HG03025 (cell line): Measurements from ENCODE around the gene ABCG1.

Source experiments
- ATAC-seq: cut with Tn5 transposase; IDR thresholded peaks from one replicate; pipeline ENCODE4 v1.9.1; 2021; ENCODE audit warnings: mild to moderate bottlenecking, moderate library complexity; ENCODE audit not compliant: unreplicated experiment, low FRiP score

Gene ABCG1

GRCh38 chr21:42314616-42315295 is 95.8 kb downstream of the ABCG1 start:
- no peak for ATAC-seq

DNA sequence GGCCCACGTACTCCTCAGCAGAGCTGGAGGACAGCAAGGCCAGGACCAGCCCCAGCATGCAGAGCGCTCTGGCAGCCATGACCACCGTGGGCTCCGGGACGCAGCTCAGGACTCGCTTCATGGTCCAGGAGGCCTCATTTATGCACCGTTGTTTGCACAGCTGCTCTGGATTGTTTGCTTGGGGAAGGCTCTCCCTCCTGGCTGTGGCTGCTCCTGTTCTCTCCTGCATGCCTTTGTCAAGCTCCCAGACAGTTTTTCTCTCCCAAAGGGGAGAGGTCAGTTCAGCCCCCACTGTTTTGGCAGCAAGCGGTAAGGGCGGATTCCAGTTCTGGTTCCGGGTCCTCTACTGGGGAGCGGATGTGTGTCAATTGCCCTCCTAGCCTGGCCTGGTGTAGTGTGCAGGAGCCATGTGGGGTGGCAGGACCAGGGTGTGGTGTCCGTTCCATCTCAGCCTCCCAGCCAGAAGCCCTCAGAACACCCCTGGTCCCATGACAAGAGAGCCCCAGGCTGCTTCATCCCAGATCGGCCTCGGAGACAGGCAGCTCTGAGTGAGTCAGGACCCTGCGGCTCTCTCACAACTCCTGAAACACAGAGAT is 96.5 kb downstream of the ABCG1 start, which contains the start of gene TFF3:
Gene TFF3, minus strand, starts transcription at position 114 of the 596 bp plus-strand sequence. Its CDS starts 35 bp downstream, at position 79.
- no peak for ATAC-seq

DNA sequence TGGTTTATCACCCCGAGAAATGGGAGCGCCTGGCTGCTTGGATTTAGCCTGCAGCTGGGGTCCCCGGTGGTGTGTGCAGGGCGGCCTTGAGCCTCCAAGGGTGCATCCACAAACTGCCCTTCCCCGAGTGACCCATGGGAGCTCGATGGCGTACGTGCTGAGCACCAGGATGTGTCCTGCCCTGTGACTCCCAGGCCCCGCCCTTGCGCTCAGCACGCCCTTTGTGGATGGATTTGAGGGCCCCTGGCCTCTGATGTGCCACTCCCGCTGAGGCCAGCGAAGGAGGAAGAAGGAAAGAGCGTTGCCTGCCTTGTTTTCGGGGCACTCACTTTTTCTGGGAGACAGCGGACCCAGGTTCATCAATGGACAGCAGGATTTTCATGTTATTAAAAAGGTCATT is 98.0 kb downstream of the ABCG1 start:
- no peak for ATAC-seq

- no peak for ATAC-seq
Observed at GRCh38 chr21:42317341-42317741, 98.4 kb downstream of the ABCG1 start.

DNA sequence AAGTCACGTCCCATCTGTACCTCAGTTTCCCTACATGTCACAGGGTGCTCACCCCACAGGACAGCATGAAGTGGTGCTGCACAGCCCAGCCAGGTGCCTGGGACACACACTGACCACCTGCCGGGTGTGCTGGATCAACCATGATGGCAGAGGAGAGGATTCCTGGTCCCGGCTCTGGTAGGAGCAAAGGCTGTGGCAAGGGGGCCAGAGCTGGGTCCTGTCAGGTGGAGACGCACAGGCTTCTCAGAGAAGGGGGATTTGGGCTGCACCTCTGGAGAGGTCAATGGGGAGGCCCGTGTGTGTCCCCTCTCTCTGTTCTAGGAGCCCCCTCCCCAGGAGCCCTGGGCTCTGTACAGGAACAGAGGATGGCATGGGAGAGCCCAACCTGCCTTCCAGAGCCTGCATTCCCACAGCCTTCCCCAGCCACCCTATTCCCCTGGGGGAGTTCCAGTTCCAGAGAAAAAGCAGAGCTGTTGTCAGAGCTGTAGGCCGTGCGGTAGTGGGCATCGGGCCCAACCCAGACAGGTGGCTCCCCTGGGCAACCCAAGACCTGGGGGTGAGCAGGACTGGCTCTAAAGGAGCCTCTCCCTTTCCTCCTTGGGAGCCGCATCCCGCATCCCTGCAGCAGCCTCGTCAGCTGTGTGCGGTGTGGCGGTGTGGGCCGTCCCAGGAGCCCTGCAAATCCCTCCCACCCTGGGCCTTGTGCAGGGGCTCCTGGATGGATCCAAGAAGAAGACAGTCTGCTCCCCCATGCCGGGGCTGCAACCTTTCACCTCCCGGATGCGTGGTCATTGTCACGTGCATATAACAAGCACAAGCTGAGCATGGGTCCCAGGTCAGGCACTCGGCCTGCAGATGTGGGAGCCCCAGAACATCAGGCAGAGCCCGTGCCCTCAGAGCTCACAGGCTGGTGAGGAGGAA is 99.1 kb downstream of the ABCG1 start:
- ATAC-seq, result no peak

DNA sequence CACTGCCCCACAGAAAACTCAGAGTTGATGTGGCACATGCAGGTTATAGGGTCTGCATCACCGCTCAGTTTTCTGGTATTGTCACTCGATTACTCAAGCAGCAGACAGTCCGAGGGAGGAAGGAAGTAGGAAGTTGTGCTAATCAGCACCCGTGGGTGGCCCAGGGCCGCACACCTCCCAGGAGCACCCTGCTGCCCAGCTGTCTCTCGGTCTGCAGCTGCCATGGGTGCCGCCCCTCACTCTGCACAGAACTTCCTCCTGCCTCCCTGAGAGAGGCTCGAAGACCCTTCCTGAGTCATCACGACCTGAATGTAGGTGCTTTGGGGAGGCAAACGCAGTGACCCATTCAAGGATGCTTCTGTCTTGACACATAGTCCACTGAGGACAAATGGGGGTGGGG is 100.4 kb downstream of the ABCG1 start:
- no peak for ATAC-seq

GRCh38 chr21:42319851-42320572 is 101.1 kb downstream of the ABCG1 start:
- ATAC-seq, result no peak

GRCh38 chr21:42320791-42321190 is 101.9 kb downstream of the ABCG1 start:
- ATAC-seq, result no peak

DNA sequence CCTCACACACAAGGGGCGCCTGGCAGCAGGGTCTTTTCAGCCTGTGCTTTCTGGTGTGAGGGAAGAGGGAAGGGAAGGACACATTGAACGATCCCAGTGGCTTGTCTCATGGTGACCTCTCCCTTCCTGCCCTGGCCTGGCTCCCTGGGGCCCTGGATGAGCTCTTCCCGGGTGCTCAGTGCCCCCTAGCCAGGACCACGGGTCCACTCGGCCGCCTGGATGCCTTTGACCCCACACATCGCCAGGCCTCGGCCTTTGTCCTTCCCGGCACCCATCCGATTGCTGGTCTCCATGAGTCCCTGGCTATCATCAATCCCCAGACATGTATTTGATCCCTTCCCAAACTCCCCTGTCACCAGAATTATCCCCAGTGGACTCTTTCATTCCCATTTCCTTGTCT is 102.3 kb downstream of the ABCG1 start:
- no peak for ATAC-seq

DNA sequence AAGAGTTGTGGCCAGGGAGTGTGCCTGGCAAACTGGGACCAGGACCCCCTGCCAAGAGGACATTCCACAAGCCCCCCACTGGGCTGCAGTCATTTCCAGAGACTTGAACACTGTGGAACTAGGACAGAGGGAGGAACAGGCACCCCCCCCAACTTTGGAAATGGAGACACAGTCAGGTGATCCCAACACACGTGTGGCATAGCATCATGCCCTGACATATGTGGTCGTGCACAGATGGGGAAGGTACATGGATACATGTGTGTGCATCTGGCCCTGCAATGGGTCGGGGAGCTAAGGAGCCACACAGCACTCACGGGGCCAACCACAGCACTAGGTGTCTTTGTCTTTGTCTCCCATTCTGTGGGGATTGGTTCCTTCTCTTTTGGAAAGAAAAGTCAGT is 102.9 kb downstream of the ABCG1 start:
- ATAC-seq, result no peak

- ATAC-seq, result no peak
Observed at GRCh38 chr21:42324896-42325295, 106.0 kb downstream of the ABCG1 start.

DNA sequence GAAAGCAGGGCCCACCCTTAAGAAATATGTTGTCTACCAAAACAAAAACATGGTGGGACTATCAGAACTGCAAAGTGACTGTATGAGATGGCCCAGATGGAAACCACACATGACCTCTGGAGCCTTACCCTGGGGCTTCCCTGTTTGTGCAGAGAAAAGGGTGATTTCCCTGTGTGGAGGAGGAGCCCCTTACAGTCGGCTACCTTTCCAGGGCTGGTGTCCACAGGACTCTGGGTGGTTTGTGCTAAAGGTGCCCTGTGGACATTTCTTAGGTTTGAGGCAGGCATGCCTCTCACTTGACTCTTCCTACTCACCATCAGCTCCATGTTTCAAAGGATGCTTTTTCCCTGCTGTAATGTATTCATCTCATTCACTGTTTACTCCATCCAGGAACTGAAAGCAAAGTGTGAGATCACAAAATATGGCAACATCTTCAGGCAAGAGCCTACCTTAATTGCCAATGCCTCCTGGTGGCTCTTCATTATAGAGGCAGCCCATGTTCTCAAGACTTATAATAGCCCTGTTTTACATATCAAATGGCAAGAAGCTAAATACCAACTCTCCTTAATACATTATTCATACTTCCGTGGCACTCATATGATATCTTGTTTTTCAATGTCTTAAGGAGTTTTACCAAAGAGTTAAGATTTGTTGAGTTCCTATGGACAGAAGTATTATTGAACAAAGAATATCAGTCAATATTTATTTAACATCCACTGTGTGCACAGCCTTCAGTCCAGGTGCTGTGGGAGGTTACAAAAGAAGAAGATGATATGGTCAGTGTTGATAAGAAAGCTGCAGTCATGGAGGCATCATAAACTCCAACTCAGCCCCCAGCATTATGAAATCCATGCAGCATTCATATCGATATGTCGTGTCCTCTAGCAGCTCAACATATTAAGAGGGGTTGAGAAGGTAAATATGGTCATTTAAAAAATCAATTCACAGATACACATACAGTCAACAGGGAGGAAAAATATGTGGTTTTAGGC is 111.7 kb downstream of the ABCG1 start:
- ATAC-seq, result no peak

GRCh38 chr21:42331660-42332059 is 112.7 kb downstream of the ABCG1 start:
- no peak for ATAC-seq

DNA sequence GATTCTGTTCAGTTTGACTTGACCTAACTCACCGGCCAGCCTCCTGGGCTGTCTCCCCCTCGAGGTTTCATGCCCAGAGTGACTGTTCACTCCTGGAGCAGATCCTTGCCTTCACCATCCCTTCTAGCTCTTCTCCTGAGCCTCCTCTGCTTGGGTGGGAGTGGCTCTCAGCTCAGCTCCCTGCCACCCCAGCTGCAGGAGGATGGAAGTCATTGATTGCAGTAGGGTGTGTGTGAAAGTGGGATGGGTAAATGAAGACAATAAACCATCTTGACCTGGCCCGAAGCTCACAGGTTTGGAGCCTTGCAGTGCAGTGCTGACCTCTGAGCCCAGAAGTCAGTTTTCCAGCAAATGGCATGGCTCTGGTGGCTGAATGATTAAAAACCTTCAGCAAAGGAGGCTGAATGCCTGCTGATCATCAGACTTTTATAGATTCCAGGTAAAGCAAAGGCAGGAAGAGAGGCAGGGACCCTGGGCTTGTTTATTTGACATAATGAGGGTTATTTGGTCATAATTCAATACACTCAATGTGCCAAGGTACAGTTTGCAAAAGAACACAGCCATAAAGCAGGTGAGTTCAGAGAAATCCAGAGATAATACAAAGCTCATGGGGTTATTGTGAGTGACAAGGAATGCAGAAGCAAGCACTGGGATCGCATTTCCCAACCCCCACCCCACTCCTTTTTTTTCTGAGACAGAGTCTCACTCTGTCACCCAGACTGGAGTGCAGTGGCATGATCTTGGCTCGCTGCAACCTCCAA is 113.8 kb downstream of the ABCG1 start:
- no peak for ATAC-seq

DNA sequence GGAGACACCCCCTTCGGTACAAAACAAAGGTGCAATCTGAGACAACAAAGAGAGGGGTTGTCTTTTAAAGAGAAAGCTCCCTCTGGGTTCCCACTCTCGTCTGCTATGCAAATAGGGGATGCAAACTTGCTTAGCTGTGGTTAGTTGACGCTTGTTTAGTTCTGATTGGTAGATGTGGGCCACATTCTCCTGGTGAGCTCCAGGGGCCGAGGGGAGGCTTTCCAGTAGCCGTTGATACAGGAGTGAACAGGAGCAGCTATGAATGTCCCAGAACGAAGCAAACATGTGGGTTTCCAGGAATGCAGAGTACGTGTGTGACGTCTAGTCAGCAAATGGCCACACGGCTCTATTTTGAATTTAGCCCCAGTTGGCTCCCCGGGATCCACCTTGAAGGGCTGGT is 117.1 kb downstream of the ABCG1 start:
- no peak for ATAC-seq

GRCh38 chr21:42337276-42337675 is 118.3 kb downstream of the ABCG1 start:
- ATAC-seq, result no peak

GRCh38 chr21:42337830-42338728 is 119.1 kb downstream of the ABCG1 start:
- ATAC-seq, result no peak
